ENCODE data around the gene BNC2.

The BNC2 gene

DNA sequence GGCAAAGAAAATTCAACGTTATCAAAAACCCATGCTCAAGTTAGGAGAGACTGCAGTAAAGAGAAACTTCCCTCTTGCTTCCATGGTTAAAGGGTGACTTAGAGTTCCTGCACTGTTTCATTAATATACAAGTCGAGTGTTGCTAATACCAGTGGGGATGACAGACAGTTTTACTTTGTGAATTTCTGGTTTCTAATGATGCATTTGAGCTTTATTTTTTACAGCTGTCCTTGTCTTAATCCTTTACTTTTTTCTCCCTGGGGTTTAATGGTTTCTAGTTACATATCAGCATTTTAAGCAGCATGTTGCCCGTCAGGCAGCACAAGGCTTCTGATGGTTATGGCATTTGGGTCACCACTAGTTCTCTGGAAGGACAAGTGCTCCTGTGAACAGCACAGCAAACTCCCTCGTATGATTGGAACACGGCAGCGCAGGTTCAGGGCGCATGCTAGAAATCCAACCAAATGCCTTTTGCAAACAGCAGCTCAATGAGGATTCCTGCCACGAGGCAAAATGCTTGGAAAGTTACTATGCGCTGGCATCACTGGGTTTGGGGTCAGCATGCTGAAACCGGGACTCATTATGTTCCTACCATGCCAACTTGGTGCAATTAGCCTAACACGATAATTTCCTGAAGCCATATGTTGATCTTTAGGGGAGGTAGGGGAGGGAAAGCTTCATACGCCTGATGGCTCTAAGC is 463.8 kb downstream of the BNC2 start:
- TF ChIP-seq, protein P1, sequence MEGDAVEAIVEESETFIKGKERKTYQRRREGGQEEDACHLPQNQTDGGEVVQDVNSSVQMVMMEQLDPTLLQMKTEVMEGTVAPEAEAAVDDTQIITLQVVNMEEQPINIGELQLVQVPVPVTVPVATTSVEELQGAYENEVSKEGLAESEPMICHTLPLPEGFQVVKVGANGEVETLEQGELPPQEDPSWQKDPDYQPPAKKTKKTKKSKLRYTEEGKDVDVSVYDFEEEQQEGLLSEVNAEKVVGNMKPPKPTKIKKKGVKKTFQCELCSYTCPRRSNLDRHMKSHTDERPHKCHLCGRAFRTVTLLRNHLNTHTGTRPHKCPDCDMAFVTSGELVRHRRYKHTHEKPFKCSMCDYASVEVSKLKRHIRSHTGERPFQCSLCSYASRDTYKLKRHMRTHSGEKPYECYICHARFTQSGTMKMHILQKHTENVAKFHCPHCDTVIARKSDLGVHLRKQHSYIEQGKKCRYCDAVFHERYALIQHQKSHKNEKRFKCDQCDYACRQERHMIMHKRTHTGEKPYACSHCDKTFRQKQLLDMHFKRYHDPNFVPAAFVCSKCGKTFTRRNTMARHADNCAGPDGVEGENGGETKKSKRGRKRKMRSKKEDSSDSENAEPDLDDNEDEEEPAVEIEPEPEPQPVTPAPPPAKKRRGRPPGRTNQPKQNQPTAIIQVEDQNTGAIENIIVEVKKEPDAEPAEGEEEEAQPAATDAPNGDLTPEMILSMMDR (conservative IDR thresholded peaks at IDR 0.05; ENCODE audit: low read depth, low read length) = no peak
- DNase-seq (ENCODE audit: low read depth) = no peak
- H3K4me3 ChIP-seq (ENCODE audit: low read length) = no peak overlapping the region

DNA sequence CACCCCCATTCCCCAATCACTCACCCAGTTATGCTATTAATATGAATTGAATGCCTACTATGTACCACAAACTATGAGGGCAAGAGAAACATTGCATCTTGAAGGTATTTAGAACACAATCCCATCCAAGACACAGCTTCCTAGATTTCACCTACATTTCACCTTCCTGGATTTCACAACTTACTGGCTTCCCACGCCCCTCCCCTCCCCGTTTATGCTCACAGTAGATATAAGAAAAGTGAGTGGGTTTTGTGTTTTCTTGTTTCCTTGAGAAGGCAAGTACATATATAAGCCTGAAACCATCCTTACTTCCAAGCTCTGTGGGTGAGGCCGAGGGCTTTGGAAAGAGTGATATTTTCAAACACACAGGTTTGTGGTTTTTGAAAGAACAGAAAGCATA is 465.0 kb downstream of the BNC2 start:
- H3K4me3 ChIP-seq (ENCODE audit: low read length) = no peak overlapping the region
- no peak for DNase-seq (ENCODE audit: low read depth)
- TF ChIP-seq, protein P1 (conservative IDR thresholded peaks at IDR 0.05; ENCODE audit: low read depth, low read length) = no peak

DNA sequence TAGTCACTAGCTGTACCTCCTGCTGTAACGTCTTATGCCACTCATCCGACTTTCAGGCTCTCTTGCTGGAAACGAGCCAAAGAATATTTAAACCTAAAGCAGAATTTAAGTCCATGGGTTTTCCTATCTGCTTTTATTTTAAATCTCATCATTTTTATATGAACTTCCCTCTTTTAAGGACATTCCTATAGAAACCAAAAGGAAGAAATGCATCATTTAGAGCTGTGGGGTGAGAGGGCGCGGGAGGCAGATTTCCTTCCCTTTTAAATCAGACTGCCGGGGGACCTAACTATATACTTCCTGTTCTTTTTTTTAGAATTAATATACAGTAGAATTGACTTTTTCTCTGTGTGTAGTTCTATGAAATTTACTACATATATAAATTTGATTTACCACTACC is 468.8 kb downstream of the BNC2 start:
- DNase-seq (ENCODE audit: low read depth) = no peak
- TF ChIP-seq, protein P1 (conservative IDR thresholded peaks at IDR 0.05; ENCODE audit: low read depth, low read length) = no peak
- no peak overlapping the region for H3K4me3 ChIP-seq (ENCODE audit: low read length)

DNA sequence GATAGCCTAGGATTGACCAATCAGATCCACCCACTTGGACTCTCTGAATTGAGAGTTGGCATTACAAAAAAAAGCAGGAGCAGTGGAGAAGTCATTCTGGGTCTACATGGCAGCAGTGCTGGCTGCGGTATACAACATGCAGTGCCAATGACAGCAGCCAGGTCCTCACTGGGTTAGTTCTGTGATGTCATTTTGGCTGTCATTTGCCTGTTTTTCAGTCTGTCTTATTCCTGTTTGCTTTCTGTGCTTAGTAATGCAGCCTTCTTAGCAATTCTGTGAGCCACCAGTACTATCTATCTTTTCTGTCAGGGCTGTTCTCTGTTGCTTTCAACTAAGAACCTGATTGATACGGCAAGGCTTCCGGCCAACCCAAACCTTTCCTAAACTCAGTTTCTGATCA is 471.8 kb downstream of the BNC2 start:
- H3K4me3 ChIP-seq (ENCODE audit: low read length) = no peak overlapping the region
- no peak for DNase-seq (ENCODE audit: low read depth)
- TF ChIP-seq, protein P1 (conservative IDR thresholded peaks at IDR 0.05; ENCODE audit: low read depth, low read length) = no peak

DNA sequence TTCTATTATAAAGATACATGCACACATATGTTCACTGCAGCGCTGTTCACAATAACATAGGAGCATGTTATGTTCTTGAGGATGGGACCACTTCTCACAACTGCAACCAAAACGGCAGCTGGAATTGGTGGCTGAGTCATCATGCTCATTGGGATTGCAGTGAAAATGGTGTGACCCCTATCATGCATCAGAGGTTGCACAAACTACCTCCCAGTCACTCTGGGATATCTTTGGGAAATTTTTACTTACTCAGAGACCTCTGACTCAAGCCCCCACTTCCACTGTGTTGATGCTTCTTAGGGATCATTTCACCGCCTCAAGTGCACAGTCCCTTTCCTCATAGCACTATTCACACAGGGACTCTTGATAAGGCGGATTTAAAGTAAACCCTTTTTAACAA is 474.1 kb downstream of the BNC2 start:
- DNase-seq (ENCODE audit: low read depth) = no peak
- H3K4me3 ChIP-seq (ENCODE audit: low read length) = no peak overlapping the region
- TF ChIP-seq, protein P1 (conservative IDR thresholded peaks at IDR 0.05; ENCODE audit: low read depth, low read length) = no peak

DNA sequence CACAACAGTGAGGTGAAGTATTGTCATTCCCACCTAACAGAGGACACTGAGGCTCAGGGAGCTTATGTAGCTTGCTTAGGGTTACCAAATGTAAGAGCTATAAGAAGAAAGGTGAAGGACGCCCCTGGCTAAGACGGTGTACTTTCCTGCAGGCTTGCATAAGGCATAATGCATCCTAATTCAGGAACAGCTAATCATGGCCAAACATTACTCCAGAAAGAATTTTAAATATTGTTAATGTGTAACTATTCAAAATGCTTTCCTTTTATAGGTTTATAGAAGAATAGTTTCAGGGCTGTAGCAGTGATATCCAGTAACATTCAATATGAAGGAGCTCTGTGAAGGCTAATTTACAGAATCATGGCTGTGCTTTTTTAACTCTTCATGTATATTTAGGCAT is 479.1 kb downstream of the BNC2 start:
- DNase-seq (ENCODE audit: low read depth) = no peak
- TF ChIP-seq, protein P1 (conservative IDR thresholded peaks at IDR 0.05; ENCODE audit: low read depth, low read length) = no peak
- no peak overlapping the region for H3K4me3 ChIP-seq (ENCODE audit: low read length)

DNA sequence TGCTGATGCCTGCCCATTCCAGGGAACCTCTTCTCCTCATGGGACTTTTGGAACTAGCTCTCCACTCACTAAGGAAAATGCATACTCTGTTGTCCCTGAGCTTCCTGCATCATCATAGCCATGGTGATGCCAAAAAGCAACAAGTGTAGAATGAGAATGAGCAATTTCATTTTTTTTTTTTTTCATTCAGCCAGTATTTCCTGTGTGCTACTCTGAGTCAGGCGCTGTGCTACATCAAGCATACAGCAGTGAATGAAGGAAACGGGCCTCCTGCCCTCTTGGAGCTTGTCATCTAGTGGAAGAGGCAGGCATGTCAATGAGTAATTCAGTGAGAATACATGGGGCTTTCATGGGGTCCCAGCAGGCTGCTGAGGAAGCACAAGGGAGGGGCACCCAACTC is 483.1 kb downstream of the BNC2 start:
- DNase-seq (ENCODE audit: low read depth) = no peak
- TF ChIP-seq, protein P1 (conservative IDR thresholded peaks at IDR 0.05; ENCODE audit: low read depth, low read length) = no peak
- no peak overlapping the region for H3K4me3 ChIP-seq (ENCODE audit: low read length)
